Measurements from ENCODE around the gene FXYD5.

The FXYD5 gene

DNA sequence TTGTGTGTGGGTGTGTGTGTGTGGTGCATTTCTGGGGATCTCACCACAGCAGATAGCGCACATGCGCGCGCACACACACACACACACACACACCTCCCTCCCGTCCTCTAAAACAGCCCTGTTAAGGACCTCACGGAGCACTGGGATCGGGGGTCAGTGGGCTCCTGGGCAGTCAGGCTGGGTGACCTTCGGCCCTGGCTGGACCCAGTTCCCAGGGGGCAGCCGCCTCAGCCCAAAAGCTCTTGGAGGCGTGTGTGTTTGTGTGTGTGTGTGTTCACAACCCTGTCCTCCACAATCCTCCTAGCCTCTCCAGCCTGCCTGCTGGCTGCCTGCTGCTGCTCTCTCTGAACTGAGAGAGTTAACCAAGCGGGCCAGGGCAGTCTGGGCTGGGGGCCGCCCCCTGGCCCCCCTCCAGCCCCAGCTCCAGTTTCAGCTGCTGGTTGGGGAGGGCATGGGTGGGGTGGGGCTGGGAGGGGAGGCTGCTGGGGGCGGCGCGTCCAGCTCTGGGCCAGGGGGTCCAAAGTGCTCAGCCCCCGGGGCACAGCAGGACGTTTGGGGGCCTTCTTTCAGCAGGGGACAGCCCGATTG, 16.1 kb upstream of the FXYD5 start, which contains the start of gene FXYD1:
Gene FXYD1, plus strand, starts transcription at position 520 of the 588 bp plus-strand sequence. CDS start 1,256 bp downstream, outside the sequence.
- peaks cover 23% of the 10 kb centered on the region for H3K4me1 ChIP-seq (ENCODE audit: low read length)
- no peak within 1 kb of the TSS for H2AFZ ChIP-seq (ENCODE audit: low read length)
- 0 out of 2 replicates have a peak, but pooled peaks cover 5% of the 10 kb centered on the region for H3F3A ChIP-seq (ENCODE audit: insufficient read depth, low read length)
- no peaks in the 10 kb centered on the region for H3K9me3 ChIP-seq (replicated peaks; ENCODE audit: insufficient read depth, low read length)
- no peak within 1 kb of the TSS for H3K4me3 ChIP-seq (ENCODE audit: low read length)
- no peak for DNase-seq
- peaks cover 48% of the 10 kb centered on the region for H3K27me3 ChIP-seq (replicated peaks; ENCODE audit: insufficient read depth, low read length)
- no peak within 1 kb of the TSS for H3K9ac ChIP-seq (ENCODE audit: low read length)
- H3K9me2 ChIP-seq (replicated peaks; ENCODE audit: insufficient read depth, low read length) = no peaks in the 10 kb centered on the region
- no peaks in the 10 kb centered on the region for H3K36me3 ChIP-seq (replicated peaks; ENCODE audit: insufficient read depth, low read length)
- TF ChIP-seq EZH2 (optimal IDR thresholded peaks at IDR 0.05; ENCODE audit: low read depth, low read length) = no peak
- TF ChIP-seq CTCF (IDR thresholded peaks at IDR 0.05; ENCODE audit: low read length) = no peak
- TF ChIP-seq EZH2phosphoT487 (IDR thresholded peaks at IDR 0.05; ENCODE audit: low read length) = no peak
- no peak within 1 kb of the TSS for H3K27ac ChIP-seq (ENCODE audit: low read length)
- H3K79me2 ChIP-seq (ENCODE audit: low read length) = no peaks in the 10 kb centered on the region
- H3K4me2 ChIP-seq (ENCODE audit: low read depth, low read length) = no peak within 1 kb of the TSS
- H4K20me1 ChIP-seq (ENCODE audit: insufficient read depth, low read length) = no peaks in the 10 kb centered on the region

DNA sequence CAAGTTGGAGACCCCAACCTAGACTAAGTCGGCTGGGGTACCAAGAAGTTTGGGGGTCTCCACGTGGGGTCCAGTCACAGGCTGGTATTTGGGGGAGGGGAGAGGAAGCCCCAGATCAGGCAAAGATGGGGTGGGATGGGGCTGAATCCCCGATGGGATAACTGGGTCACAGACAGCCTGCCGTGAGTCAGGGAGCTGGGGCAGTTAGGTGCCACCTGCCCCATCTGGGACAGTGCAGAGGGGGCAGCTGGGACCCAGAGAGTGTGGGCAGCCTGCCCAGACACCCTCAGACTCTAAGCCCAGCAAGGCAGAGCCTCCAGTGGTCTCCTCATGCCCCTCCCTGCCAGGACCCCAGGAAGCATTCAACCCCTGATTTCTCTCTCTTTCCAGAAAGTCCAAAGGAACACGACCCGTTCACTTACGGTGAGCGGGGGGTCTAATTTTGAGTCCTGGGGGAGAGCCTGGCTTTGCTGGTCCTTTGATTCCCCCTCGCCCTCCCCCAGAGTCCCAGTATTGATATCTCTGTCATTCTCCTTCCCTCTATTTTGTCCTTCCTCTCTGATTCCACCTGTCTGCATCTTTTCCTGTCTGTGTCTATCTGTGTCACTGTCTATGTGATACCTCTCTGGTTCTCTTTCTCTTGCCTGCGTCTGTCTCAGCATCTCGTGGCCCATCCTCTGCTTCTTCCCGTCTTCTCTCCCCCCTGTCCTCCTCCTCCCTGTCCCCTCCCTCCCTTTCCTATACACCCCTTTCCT, 14.2 kb upstream of the FXYD5 start:
- Histone ChIP-seq H3K4me3 (ENCODE audit: low read length) (no peak overlapping the region), H3K27ac (ENCODE audit: low read length) (no peak overlapping the region), H3K9me3 (replicated peaks; ENCODE audit: insufficient read depth, low read length) (no peaks in the 10 kb centered on the region), H3K4me1 (ENCODE audit: low read length) (peaks cover 19% of the 10 kb centered on the region), H3K9me2 (replicated peaks; ENCODE audit: insufficient read depth, low read length) (no peaks in the 10 kb centered on the region), H3K4me2 (ENCODE audit: low read depth, low read length) (peak overlapping the region; percentile 34; the same call in 1 of the 2 replicates), H4K20me1 (ENCODE audit: insufficient read depth, low read length) (no peaks in the 10 kb centered on the region), H3K36me3 (replicated peaks; ENCODE audit: insufficient read depth, low read length) (no peaks in the 10 kb centered on the region), H2AFZ (ENCODE audit: low read length) (no peak overlapping the region), H3K27me3 (replicated peaks; ENCODE audit: insufficient read depth, low read length) (peaks cover 59% of the 10 kb centered on the region), H3K9ac (ENCODE audit: low read length) (no peak overlapping the region), H3F3A (ENCODE audit: insufficient read depth, low read length) (peaks cover 8% of the 10 kb centered on the region; the same call in 1 of the 2 replicates), H3K79me2 (ENCODE audit: low read length) (no peaks in the 10 kb centered on the region)
- TF ChIP-seq EZH2phosphoT487 (IDR thresholded peaks at IDR 0.05; ENCODE audit: low read length) (no peak), EZH2 (optimal IDR thresholded peaks at IDR 0.05; ENCODE audit: low read depth, low read length) (no peak), CTCF (IDR thresholded peaks at IDR 0.05; ENCODE audit: low read length) (no peak)
- no peak for DNase-seq

DNA sequence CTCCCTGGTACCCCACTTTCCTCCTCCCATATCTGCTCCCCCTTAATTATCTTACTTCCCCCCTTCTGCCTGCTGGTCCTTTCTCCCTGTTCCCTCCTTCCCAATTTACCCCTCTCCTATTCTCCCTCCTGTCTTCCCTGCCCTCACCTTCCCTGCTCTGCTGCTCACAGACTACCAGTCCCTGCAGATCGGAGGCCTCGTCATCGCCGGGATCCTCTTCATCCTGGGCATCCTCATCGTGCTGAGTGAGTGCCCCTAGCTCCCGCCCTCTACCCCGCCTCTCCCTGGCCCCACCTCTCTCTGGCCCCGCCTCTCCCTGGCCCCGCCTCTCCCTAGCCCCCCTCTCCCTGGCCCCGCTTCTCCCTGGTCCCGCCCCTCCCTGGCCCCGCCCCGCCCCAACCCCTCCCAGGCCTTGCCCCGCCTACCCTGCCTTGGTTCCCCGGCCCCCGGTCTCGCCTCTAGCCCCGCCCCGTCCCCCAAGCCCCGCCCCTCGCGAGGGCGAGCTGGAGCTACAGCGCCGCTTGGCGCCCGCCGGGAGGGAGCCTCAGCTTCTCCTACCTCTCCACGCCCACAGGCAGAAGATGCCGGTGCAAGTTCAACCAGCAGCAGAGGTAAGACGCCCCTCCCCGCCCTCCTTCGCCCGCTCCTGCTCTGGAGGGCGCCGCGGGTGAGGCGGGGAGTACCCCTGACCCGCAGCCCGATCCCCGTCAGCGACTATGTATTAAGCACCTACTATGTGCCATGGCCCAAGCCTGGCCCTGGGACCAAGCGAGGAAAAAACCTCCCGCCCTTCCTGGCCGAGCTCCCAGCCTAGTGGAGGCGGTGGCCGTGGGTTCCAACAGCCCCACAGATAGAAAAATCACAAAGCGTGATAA, 13.3 kb upstream of the FXYD5 start:
- Histone ChIP-seq H3K4me1 (ENCODE audit: low read length) (peaks cover 15% of the 10 kb centered on the region), H3F3A (ENCODE audit: insufficient read depth, low read length) (peaks cover 8% of the 10 kb centered on the region; the same call in 1 of the 2 replicates), H2AFZ (ENCODE audit: low read length) (peak overlapping the region; percentile 85; the same call in 1 of the 2 replicates), H3K79me2 (ENCODE audit: low read length) (no peaks in the 10 kb centered on the region), H3K4me3 (ENCODE audit: low read length) (peak overlapping the region; percentile 52), H3K9ac (ENCODE audit: low read length) (peak overlapping the region; percentile 28; the same call in 1 of the 2 replicates), H3K36me3 (replicated peaks; ENCODE audit: insufficient read depth, low read length) (no peaks in the 10 kb centered on the region), H3K4me2 (ENCODE audit: low read depth, low read length) (peak overlapping the region; percentile 100), H3K9me2 (replicated peaks; ENCODE audit: insufficient read depth, low read length) (no peaks in the 10 kb centered on the region), H3K9me3 (replicated peaks; ENCODE audit: insufficient read depth, low read length) (no peaks in the 10 kb centered on the region), H4K20me1 (ENCODE audit: insufficient read depth, low read length) (no peaks in the 10 kb centered on the region), H3K27me3 (replicated peaks; ENCODE audit: insufficient read depth, low read length) (peaks cover 57% of the 10 kb centered on the region), H3K27ac (ENCODE audit: low read length) (no peak overlapping the region)
- DNase-seq = peak; percentile 92
- TF ChIP-seq EZH2phosphoT487 (IDR thresholded peaks at IDR 0.05; ENCODE audit: low read length) (no peak), CTCF (IDR thresholded peaks at IDR 0.05; ENCODE audit: low read length) (peak; percentile 49), EZH2 (optimal IDR thresholded peaks at IDR 0.05; ENCODE audit: low read depth, low read length) (no peak)

Data from MM.1S (cell line).